ENCODE data around the gene CBX2.

- TF ChIP-seq CTCF (IDR thresholded peaks at IDR 0.05; ENCODE audit: insufficient read depth, low read length), result no peak
- no peak for TF ChIP-seq SPI1 (IDR thresholded peaks at IDR 0.05; ENCODE audit: borderline replicate concordance, low read depth)
These were observed 32.4 kb downstream of the CBX2 start for GRCh38 chr17:79810130-79811010.

All from HL-60 (cell line).